Ectodermal cell (in vitro differentiated cells): ENCODE results near the gene CEACAM7.

ENCODE experiments used
- H3K27ac ChIP-seq: 2 replicates; pipeline ENCODE4 v1.7.0; 2013; ENCODE audit warnings: mild to moderate bottlenecking, low read depth, low read length; ENCODE audit not compliant: insufficient read depth, poor library complexity, severe bottlenecking
- H3K27me3 ChIP-seq: 2 replicates; pipeline ENCODE4 v1.7.0; 2013; ENCODE audit warnings: mild to moderate bottlenecking, low read length; ENCODE audit not compliant: insufficient read depth, control insufficient read depth, poor library complexity, severe bottlenecking
- H3K36me3 ChIP-seq: one replicate; pipeline ENCODE4 v1.7.0; 2013; ENCODE audit warnings: low read length; ENCODE audit not compliant: control insufficient read depth, insufficient read depth
- H3K4me1 ChIP-seq: one replicate; pipeline ENCODE4 v1.7.0; 2013; ENCODE audit warnings: low read length; ENCODE audit not compliant: control insufficient read depth, insufficient read depth
- H3K4me3 ChIP-seq: 2 replicates; pipeline ENCODE4 v1.7.0; 2013; ENCODE audit warnings: low read depth, low read length, control low read depth; ENCODE audit not compliant: insufficient read depth
- H3K9me3 ChIP-seq: 2 replicates; pipeline ENCODE4 v1.7.0; 2013; ENCODE audit warnings: mild to moderate bottlenecking, low read length, moderate library complexity; ENCODE audit not compliant: control insufficient read depth
- WGBS, 2 experiments: methylation state at CpG; one replicate each; pipeline ENCODE4 v1.1.7; 2013; ENCODE audit warnings: missing lambda C conversion rate in 2 of 2; 5-methylcytosine and 5-hydroxymethylcytosine counted together

The CEACAM7 gene

GRCh38 chr19:41700381-41701195, 12.5 kb upstream of the CEACAM7 start:
- H3K4me3 ChIP-seq = no peak overlapping the region
- H3K4me1 ChIP-seq = no peaks in the 10 kb centered on the region
- no peaks in the 10 kb centered on the region for H3K36me3 ChIP-seq
- WGBS, 2 experiments = 75 to 77% methylated on average over 13 of the region's 13 CpGs
- no peaks in the 10 kb centered on the region for H3K9me3 ChIP-seq
- no peak overlapping the region for H3K27ac ChIP-seq
- no peaks in the 10 kb centered on the region for H3K27me3 ChIP-seq

GRCh38 chr19:41699968-41700323, 11.9 kb upstream of the CEACAM7 start:
- Histone ChIP-seq H3K4me3 (no peak overlapping the region), H3K27ac (no peak overlapping the region), H3K36me3 (no peaks in the 10 kb centered on the region), H3K27me3 (no peaks in the 10 kb centered on the region), H3K9me3 (no peaks in the 10 kb centered on the region), H3K4me1 (no peaks in the 10 kb centered on the region)
- WGBS, 2 experiments = 50 to 63% methylated on average over 2 of the region's 2 CpGs

GRCh38 chr19:41699231-41699967, 11.3 kb upstream of the CEACAM7 start:
- Histone ChIP-seq H3K27ac (no peak overlapping the region), H3K9me3 (no peaks in the 10 kb centered on the region), H3K27me3 (no peaks in the 10 kb centered on the region), H3K4me3 (no peak overlapping the region), H3K36me3 (no peaks in the 10 kb centered on the region), H3K4me1 (no peaks in the 10 kb centered on the region)
- 73 to 79% methylated on average over 17 of the region's 17 CpGs for WGBS, 2 experiments

- H3K27ac ChIP-seq = no peak overlapping the region
These were observed 10.7 kb upstream of the CEACAM7 start for GRCh38 chr19:41698746-41699230.

GRCh38 chr19:41697198-41697855, 9.3 kb upstream of the CEACAM7 start:
- WGBS, 2 experiments = 52 to 55% methylated on average over 9 of the region's 9 CpGs
- H3K36me3 ChIP-seq = no peaks in the 10 kb centered on the region
- H3K4me1 ChIP-seq = no peaks in the 10 kb centered on the region
- H3K9me3 ChIP-seq = no peaks in the 10 kb centered on the region
- H3K27ac ChIP-seq = no peak overlapping the region
- no peak overlapping the region for H3K4me3 ChIP-seq
- H3K27me3 ChIP-seq = no peaks in the 10 kb centered on the region

More at GRCh38 chr19:41698746-41699230, 10.7 kb upstream of the CEACAM7 start:
- Histone ChIP-seq H3K4me3 (no peak overlapping the region), H3K36me3 (no peaks in the 10 kb centered on the region), H3K27me3 (no peaks in the 10 kb centered on the region), H3K9me3 (no peaks in the 10 kb centered on the region), H3K4me1 (no peaks in the 10 kb centered on the region)
- 72 to 77% methylated on average over 1 of the region's 1 CpG for WGBS, 2 experiments

DNA sequence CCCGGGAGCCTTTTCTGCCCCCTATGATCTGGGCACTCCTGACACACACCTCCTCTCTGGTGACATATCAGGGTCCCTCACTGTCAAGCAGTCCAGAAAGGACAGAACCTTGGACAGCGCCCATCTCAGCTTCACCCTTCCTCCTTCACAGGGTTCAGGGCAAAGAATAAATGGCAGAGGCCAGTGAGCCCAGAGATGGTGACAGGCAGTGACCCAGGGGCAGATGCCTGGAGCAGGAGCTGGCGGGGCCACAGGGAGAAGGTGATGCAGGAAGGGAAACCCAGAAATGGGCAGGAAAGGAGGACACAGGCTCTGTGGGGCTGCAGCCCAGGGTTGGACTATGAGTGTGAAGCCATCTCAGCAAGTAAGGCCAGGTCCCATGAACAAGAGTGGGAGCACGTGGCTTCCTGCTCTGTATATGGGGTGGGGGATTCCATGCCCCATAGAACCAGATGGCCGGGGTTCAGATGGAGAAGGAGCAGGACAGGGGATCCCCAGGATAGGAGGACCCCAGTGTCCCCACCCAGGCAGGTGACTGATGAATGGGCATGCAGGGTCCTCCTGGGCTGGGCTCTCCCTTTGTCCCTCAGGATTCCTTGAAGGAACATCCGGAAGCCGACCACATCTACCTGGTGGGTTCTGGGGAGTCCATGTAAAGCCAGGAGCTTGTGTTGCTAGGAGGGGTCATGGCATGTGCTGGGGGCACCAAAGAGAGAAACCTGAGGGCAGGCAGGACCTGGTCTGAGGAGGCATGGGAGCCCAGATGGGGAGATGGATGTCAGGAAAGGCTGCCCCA, 8.5 kb upstream of the CEACAM7 start:
- no peak overlapping the region for H3K27ac ChIP-seq

DNA sequence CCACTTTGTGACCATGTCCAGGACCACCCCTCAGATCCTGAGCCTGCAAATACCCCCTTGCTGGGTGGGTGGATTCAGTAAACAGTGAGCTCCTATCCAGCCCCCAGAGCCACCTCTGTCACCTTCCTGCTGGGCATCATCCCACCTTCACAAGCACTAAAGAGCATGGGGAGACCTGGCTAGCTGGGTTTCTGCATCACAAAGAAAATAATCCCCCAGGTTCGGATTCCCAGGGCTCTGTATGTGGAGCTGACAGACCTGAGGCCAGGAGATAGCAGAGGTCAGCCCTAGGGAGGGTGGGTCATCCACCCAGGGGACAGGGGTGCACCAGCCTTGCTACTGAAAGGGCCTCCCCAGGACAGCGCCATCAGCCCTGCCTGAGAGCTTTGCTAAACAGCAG, 7.7 kb upstream of the CEACAM7 start:
- peaks cover 5% of the 10 kb centered on the region for H3K27me3 ChIP-seq
- WGBS, 2 experiments = 63 to 70% methylated on average over 2 of the region's 2 CpGs

More for the DNA sequence above, 8.5 kb upstream of the CEACAM7 start:
- Histone ChIP-seq H3K4me3 (no peak overlapping the region), H3K4me1 (no peaks in the 10 kb centered on the region), H3K36me3 (no peaks in the 10 kb centered on the region), H3K27me3 (peaks cover 5% of the 10 kb centered on the region), H3K9me3 (no peaks in the 10 kb centered on the region)
- WGBS, 2 experiments = 62 to 64% methylated on average over 7 of the region's 7 CpGs

DNA sequence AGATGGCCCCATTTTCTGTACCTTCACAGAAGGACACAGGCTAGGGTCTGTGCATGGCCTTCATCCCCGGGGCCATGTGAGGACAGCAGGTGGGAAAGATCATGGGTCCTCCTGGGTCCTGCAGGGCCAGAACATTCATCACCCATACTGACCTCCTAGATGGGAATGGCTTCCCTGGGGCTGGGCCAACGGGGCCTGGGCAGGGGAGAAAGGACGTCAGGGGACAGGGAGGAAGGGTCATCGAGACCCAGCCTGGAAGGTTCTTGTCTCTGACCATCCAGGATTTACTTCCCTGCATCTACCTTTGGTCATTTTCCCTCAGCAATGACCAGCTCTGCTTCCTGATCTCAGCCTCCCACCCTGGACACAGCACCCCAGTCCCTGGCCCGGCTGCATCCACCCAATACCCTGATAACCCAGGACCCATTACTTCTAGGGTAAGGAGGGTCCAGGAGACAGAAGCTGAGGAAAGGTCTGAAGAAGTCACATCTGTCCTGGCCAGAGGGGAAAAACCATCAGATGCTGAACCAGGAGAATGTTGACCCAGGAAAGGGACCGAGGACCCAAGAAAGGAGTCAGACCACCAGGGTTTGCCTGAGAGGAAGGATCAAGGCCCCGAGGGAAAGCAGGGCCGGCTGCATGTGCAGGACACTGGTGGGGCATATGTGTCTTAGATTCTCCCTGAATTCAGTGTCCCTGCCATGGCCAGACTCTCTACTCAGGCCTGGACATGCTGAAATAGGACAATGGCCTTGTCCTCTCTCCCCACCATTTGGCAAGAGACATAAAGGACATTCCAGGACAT, 7.0 kb upstream of the CEACAM7 start:
- Histone ChIP-seq H3K27me3 (peaks cover 5% of the 10 kb centered on the region), H3K36me3 (no peaks in the 10 kb centered on the region), H3K27ac (no peak overlapping the region), H3K4me1 (no peaks in the 10 kb centered on the region), H3K9me3 (no peaks in the 10 kb centered on the region), H3K4me3 (no peak overlapping the region)
- 78 to 79% methylated on average over 8 of the region's 8 CpGs for WGBS, 2 experiments

More for the DNA sequence above, 7.7 kb upstream of the CEACAM7 start:
- H3K27ac ChIP-seq = no peak overlapping the region
- H3K4me3 ChIP-seq = no peak overlapping the region
- no peaks in the 10 kb centered on the region for H3K4me1 ChIP-seq
- H3K9me3 ChIP-seq = no peaks in the 10 kb centered on the region
- H3K36me3 ChIP-seq = no peaks in the 10 kb centered on the region

GRCh38 chr19:41694196-41694595, 6.1 kb upstream of the CEACAM7 start:
- Histone ChIP-seq H3K9me3 (no peaks in the 10 kb centered on the region), H3K27ac (no peak overlapping the region), H3K4me3 (no peak overlapping the region), H3K4me1 (no peaks in the 10 kb centered on the region), H3K27me3 (peaks cover 5% of the 10 kb centered on the region), H3K36me3 (no peaks in the 10 kb centered on the region)
- WGBS, 2 experiments = 34 to 46% methylated on average over 1 of the region's 1 CpG
